H1 (cell line): ENCODE results near the gene TMEM106C. TPM values are rescaled to one million over a fixed set of nuclear protein-coding genes. Genes with fewer than 3 reads are reported as not detected.

Experiments used
- RFX5 ChIP-seq: IDR thresholded peaks from 2 replicates; pipeline ENCODE4 v1.6.1; 2011; ENCODE audit warnings: low read depth, low read length, improper control_type of control experiment, borderline replicate concordance
- SIRT6 ChIP-seq: IDR thresholded peaks from one replicate; pipeline ENCODE4 v1.7.1; 2012; ENCODE audit warnings: low read length, inconsistent platforms
- SP1 ChIP-seq: IDR thresholded peaks from 2 replicates; pipeline ENCODE4 v1.6.1; 2011; ENCODE audit warnings: low read depth, low read length
- USF2 ChIP-seq: IDR thresholded peaks from 2 replicates; pipeline ENCODE4 v1.6.1; 2011; ENCODE audit warnings: low read length, improper control_type of control experiment
- polyA plus RNA-seq, 7 experiments: library from polyadenylated mRNA; depleted of rRNA in 3 of 7; stranded (reverse) in 5 of 7; unstranded in 2 of 7; fragments of >200 nt in 5 of 7; fragments of 200-250 nt in 2 of 7; gene quantifications; 1 replicate in 5 of 7; 2 replicates in 1 of 7; 4 replicates in 1 of 7; pipeline versions ENCODE4 v1.2.1 to v1.2.3, GENCODE V29; 2011 to 2013; ENCODE audit warnings: missing spikeins in 2 of 7, mixed read lengths in 2 of 7
- total RNA-seq: library from RNA; stranded (reverse); fragmentation: NEBNext Ultra II Directional; extraction: Animal tissue kit (Norgen Biotek cat#: 25700); gene quantifications from 2 replicates; pipeline ENCODE4 v1.2.1, GENCODE V29; 2021

The TMEM106C gene
- total and polyA plus RNA-seq, 2 of the 8 experiments (the other 6 are each of a cell fraction or from before 2014, with no cell fraction given) = 36.6 to 45.3 TPM

- TF ChIP-seq RFX5 = no peak
- TF ChIP-seq SP1 = no peak
- TF ChIP-seq SIRT6 = no peak
- no peak for TF ChIP-seq USF2
These were observed 16.7 kb upstream of the TMEM106C start (continued) for GRCh38 chr12:47946413-47947323.
